ENCODE measurements around the gene JARID2. TPM values are rescaled to one million over a fixed set of nuclear protein-coding genes. Genes with fewer than 3 reads are reported as not detected.

The JARID2 gene
- total RNA-seq, 1 experiment from 2014 or later = 180 TPM

DNA sequence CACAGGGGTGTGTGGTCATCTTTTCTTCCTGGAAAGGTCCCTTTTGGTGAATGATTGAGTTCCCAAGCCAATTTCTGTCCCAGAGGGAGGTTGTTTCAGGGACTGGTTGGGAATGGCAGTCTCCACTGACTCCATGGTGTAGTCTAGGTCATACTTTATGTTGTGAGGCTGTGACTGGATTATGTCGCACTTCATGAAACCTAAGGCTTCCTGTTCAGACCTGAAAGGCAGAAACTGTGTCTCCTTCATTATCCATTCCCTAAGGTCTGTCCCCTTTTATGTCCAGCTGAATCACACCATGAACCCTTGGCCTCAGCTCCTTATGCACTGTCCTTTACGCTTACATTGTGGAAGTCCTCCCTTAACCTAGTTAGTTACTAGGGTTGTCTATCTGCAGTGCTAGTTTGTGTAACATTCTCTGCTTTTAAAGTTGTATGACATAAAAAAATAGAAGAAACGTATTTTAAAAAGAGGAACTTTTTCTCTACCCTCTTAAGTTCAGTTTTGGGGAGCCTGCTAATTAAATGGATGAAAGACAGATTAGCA lies 191.3 kb downstream of the JARID2 start:
- peaks cover 94% of the 10 kb centered on the region for H3K4me1 Mint-ChIP-seq
- ChIA-PET CTCF (no interaction called here), POLR2A (interaction anchor here (0.7 kb wide), 1 partner anchor 170 kb away, joined by 3 read pairs; no protein-coding TSS in a partner anchor)
- no peaks in the 10 kb centered on the region for H3K36me3 Mint-ChIP-seq
- ATAC-seq (no peak), DNase-seq (ENCODE audit: low spot score) (no peak)
- no peak for TF ChIP-seq SOX15 (CRISPR knock-in tag; IDR thresholded peaks at IDR 0.05)
- TF ChIP-seq, protein P1, sequence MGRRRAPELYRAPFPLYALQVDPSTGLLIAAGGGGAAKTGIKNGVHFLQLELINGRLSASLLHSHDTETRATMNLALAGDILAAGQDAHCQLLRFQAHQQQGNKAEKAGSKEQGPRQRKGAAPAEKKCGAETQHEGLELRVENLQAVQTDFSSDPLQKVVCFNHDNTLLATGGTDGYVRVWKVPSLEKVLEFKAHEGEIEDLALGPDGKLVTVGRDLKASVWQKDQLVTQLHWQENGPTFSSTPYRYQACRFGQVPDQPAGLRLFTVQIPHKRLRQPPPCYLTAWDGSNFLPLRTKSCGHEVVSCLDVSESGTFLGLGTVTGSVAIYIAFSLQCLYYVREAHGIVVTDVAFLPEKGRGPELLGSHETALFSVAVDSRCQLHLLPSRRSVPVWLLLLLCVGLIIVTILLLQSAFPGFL (CRISPR knock-in tag; IDR thresholded peaks at IDR 0.05; ENCODE audit: borderline replicate concordance) = no peak
- TF ChIP-seq, protein P2, sequence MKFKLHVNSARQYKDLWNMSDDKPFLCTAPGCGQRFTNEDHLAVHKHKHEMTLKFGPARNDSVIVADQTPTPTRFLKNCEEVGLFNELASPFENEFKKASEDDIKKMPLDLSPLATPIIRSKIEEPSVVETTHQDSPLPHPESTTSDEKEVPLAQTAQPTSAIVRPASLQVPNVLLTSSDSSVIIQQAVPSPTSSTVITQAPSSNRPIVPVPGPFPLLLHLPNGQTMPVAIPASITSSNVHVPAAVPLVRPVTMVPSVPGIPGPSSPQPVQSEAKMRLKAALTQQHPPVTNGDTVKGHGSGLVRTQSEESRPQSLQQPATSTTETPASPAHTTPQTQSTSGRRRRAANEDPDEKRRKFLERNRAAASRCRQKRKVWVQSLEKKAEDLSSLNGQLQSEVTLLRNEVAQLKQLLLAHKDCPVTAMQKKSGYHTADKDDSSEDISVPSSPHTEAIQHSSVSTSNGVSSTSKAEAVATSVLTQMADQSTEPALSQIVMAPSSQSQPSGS (CRISPR knock-in tag; IDR thresholded peaks at IDR 0.05; ENCODE audit: borderline replicate concordance, low read depth) = no peak
- TF ChIP-seq, protein P3, sequence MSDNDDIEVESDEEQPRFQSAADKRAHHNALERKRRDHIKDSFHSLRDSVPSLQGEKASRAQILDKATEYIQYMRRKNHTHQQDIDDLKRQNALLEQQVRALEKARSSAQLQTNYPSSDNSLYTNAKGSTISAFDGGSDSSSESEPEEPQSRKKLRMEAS (CRISPR knock-in tag; IDR thresholded peaks at IDR 0.05) = no peak
- TF ChIP-seq CREM (CRISPR knock-in tag; IDR thresholded peaks at IDR 0.05) = no peak
- TF ChIP-seq NFYB (CRISPR knock-in tag; conservative IDR thresholded peaks at IDR 0.05; ENCODE audit: low read depth) = no peak
- no peak for TF ChIP-seq SMAD4 (CRISPR knock-in tag; IDR thresholded peaks at IDR 0.05)
- no peak for TF ChIP-seq ZNF317 (CRISPR knock-in tag; IDR thresholded peaks at IDR 0.05; ENCODE audit: borderline replicate concordance, low read depth)
- TF ChIP-seq, protein P4, sequence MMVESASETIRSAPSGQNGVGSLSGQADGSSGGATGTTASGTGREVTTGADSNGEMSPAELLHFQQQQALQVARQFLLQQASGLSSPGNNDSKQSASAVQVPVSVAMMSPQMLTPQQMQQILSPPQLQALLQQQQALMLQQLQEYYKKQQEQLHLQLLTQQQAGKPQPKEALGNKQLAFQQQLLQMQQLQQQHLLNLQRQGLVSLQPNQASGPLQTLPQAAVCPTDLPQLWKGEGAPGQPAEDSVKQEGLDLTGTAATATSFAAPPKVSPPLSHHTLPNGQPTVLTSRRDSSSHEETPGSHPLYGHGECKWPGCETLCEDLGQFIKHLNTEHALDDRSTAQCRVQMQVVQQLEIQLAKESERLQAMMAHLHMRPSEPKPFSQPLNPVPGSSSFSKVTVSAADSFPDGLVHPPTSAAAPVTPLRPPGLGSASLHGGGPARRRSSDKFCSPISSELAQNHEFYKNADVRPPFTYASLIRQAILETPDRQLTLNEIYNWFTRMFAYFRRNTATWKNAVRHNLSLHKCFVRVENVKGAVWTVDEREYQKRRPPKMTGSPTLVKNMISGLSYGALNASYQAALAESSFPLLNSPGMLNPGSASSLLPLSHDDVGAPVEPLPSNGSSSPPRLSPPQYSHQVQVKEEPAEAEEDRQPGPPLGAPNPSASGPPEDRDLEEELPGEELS (CRISPR knock-in tag; IDR thresholded peaks at IDR 0.05) = no peak
- TF ChIP-seq, protein P5, sequence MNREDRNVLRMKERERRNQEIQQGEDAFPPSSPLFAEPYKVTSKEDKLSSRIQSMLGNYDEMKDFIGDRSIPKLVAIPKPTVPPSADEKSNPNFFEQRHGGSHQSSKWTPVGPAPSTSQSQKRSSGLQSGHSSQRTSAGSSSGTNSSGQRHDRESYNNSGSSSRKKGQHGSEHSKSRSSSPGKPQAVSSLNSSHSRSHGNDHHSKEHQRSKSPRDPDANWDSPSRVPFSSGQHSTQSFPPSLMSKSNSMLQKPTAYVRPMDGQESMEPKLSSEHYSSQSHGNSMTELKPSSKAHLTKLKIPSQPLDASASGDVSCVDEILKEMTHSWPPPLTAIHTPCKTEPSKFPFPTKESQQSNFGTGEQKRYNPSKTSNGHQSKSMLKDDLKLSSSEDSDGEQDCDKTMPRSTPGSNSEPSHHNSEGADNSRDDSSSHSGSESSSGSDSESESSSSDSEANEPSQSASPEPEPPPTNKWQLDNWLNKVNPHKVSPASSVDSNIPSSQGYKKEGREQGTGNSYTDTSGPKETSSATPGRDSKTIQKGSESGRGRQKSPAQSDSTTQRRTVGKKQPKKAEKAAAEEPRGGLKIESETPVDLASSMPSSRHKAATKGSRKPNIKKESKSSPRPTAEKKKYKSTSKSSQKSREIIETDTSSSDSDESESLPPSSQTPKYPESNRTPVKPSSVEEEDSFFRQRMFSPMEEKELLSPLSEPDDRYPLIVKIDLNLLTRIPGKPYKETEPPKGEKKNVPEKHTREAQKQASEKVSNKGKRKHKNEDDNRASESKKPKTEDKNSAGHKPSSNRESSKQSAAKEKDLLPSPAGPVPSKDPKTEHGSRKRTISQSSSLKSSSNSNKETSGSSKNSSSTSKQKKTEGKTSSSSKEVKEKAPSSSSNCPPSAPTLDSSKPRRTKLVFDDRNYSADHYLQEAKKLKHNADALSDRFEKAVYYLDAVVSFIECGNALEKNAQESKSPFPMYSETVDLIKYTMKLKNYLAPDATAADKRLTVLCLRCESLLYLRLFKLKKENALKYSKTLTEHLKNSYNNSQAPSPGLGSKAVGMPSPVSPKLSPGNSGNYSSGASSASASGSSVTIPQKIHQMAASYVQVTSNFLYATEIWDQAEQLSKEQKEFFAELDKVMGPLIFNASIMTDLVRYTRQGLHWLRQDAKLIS (CRISPR knock-in tag; IDR thresholded peaks at IDR 0.05; ENCODE audit: borderline replicate concordance) = no peak
- no peak for TF ChIP-seq ZNF423 (CRISPR knock-in tag; IDR thresholded peaks at IDR 0.05)
- TF ChIP-seq, protein P6, sequence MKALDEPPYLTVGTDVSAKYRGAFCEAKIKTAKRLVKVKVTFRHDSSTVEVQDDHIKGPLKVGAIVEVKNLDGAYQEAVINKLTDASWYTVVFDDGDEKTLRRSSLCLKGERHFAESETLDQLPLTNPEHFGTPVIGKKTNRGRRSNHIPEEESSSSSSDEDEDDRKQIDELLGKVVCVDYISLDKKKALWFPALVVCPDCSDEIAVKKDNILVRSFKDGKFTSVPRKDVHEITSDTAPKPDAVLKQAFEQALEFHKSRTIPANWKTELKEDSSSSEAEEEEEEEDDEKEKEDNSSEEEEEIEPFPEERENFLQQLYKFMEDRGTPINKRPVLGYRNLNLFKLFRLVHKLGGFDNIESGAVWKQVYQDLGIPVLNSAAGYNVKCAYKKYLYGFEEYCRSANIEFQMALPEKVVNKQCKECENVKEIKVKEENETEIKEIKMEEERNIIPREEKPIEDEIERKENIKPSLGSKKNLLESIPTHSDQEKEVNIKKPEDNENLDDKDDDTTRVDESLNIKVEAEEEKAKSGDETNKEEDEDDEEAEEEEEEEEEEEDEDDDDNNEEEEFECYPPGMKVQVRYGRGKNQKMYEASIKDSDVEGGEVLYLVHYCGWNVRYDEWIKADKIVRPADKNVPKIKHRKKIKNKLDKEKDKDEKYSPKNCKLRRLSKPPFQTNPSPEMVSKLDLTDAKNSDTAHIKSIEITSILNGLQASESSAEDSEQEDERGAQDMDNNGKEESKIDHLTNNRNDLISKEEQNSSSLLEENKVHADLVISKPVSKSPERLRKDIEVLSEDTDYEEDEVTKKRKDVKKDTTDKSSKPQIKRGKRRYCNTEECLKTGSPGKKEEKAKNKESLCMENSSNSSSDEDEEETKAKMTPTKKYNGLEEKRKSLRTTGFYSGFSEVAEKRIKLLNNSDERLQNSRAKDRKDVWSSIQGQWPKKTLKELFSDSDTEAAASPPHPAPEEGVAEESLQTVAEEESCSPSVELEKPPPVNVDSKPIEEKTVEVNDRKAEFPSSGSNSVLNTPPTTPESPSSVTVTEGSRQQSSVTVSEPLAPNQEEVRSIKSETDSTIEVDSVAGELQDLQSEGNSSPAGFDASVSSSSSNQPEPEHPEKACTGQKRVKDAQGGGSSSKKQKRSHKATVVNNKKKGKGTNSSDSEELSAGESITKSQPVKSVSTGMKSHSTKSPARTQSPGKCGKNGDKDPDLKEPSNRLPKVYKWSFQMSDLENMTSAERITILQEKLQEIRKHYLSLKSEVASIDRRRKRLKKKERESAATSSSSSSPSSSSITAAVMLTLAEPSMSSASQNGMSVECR (CRISPR knock-in tag; IDR thresholded peaks at IDR 0.05; ENCODE audit: borderline replicate concordance) = no peak
- TF ChIP-seq FOXP1 (CRISPR knock-in tag; IDR thresholded peaks at IDR 0.05; ENCODE audit: borderline replicate concordance) = no peak
- no peak for TF ChIP-seq NR3C1 (CRISPR knock-in tag; conservative IDR thresholded peaks at IDR 0.05; ENCODE audit: low read depth)
- no peak for TF ChIP-seq ZNF219 (CRISPR knock-in tag; IDR thresholded peaks at IDR 0.05; ENCODE audit: borderline replicate concordance)
- TF ChIP-seq FOXK1 (CRISPR knock-in tag; IDR thresholded peaks at IDR 0.05) = no peak
- no peak for TF ChIP-seq CREB1 (CRISPR knock-in tag; IDR thresholded peaks at IDR 0.05)
- TF ChIP-seq ZNF232 (CRISPR knock-in tag; IDR thresholded peaks at IDR 0.05) = no peak
- TF ChIP-seq SMAD3 (CRISPR knock-in tag; IDR thresholded peaks at IDR 0.05; ENCODE audit: borderline replicate concordance) = no peak
- TF ChIP-seq, protein P7, sequence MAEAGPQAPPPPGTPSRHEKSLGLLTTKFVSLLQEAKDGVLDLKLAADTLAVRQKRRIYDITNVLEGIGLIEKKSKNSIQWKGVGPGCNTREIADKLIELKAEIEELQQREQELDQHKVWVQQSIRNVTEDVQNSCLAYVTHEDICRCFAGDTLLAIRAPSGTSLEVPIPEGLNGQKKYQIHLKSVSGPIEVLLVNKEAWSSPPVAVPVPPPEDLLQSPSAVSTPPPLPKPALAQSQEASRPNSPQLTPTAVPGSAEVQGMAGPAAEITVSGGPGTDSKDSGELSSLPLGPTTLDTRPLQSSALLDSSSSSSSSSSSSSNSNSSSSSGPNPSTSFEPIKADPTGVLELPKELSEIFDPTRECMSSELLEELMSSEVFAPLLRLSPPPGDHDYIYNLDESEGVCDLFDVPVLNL (CRISPR knock-in tag; IDR thresholded peaks at IDR 0.05; ENCODE audit: borderline replicate concordance, low read depth) = no peak
- H3K27ac Mint-ChIP-seq = peak overlapping the region; percentile 61; the same call in 1 of the 2 replicates
- H3K9me3 Mint-ChIP-seq = no peaks in the 10 kb centered on the region
- H3K4me3 Mint-ChIP-seq = no peak overlapping the region
- H3K27me3 Mint-ChIP-seq (ENCODE audit: low read depth) = no peaks in the 10 kb centered on the region

Data from WTC11 (cell line).